Fibroblast of pulmonary artery (primary cell): ENCODE measurements around the gene SMARCE1.

ENCODE experiments used
- DNase-seq: peaks from one replicate; pipeline ENCODE4 v3.0.0-alpha.2; 2010; ENCODE audit warnings: low read depth
- H3K4me3 ChIP-seq: replicated peaks from 2 replicates; pipeline ENCODE4 v1.5.1; 2011; ENCODE audit warnings: low read depth, mild to moderate bottlenecking, control low read depth, low read length, moderate library complexity
- CTCF ChIP-seq: IDR thresholded peaks from 2 replicates; pipeline ENCODE4 v1.5.1; 2011; ENCODE audit warnings: mild to moderate bottlenecking, control low read depth, low read length, inconsistent platforms; ENCODE audit errors: missing control alignments

The SMARCE1 gene

GRCh38 chr17:40576113-40576740 lies 71.4 kb downstream of the SMARCE1 start:
- no peak for TF ChIP-seq CTCF
- no peak overlapping the region for H3K4me3 ChIP-seq
- DNase-seq, result no peak
